PC-3 (cell line): Measurements from ENCODE around the gene GPR68. TPM values are rescaled to one million over a fixed set of nuclear protein-coding genes. Genes with fewer than 3 reads are reported as not detected.

Experiments
- ATAC-seq: fragments of 200-7000 bp; cut with Tn5 transposase; 2 replicates; pipeline ENCODE4 v1.9.1; 2020; ENCODE audit warnings: mild to moderate bottlenecking, moderate library complexity
- Bru-seq: library from RNA; stranded (reverse); fragments of 400-500 nt; gene quantifications from one replicate; lab custom pipeline; 2021; lab: Mats Ljungman, UMichigan
- BruChase-seq, 2 experiments: library from RNA; stranded (reverse); fragments of 400-500 nt; gene quantifications; one replicate each; lab custom pipeline; 2021; lab: Mats Ljungman, UMichigan
- BruUV-seq: library from RNA; stranded (reverse); fragments of 400-500 nt; replicated peaks from 2 replicates; lab custom pipeline; 2021; lab: Mats Ljungman, UMichigan
- CTCF ChIA-PET: fragments of 300-600 bp; sonication (Branson Sonifier 250); formaldehyde crosslinking; loops from one replicate; lab custom pipeline; 2022; ENCODE audit warnings: antibody characterized with exemption; lab: Charles Lee
- POLR2A ChIA-PET: fragments of 300-600 bp; sonication (Branson Sonifier 250); formaldehyde crosslinking; loops from one replicate; lab custom pipeline; 2022; ENCODE audit warnings: antibody characterized with exemption; ENCODE audit not compliant: unreplicated experiment; lab: Charles Lee
- DNase-seq: peaks from one replicate; pipeline ENCODE4 v3.0.0-alpha.2; 2015
- H2AFZ ChIP-seq: fragments of 300-600 bp; sonication (generic); 2 replicates; pipeline ENCODE4 v1.6.0; 2016; ENCODE audit warnings: antibody characterized with exemption, low read length
- H3F3A ChIP-seq: fragments of 300-600 bp; sonication (generic); one replicate; pipeline ENCODE4 v1.6.0; 2017; ENCODE audit warnings: antibody characterized with exemption, low read length, control low read depth, mild to moderate bottlenecking; ENCODE audit not compliant: unreplicated experiment
- H3K27ac ChIP-seq: fragments of 300-600 bp; sonication (generic); 2 replicates; pipeline ENCODE4 v1.5.1; 2016; ENCODE audit warnings: mild to moderate bottlenecking, low read length
- H3K27me3 ChIP-seq: fragments of 300-600 bp; sonication (generic); 2 replicates; pipeline ENCODE4 v1.6.1; 2016; ENCODE audit warnings: low read length, mixed read lengths
- H3K36me3 ChIP-seq: fragments of 300-600 bp; sonication (generic); 2 replicates; pipeline ENCODE4 v1.6.1; 2016; ENCODE audit warnings: low read depth, mixed run types, low read length, mixed read lengths
- H3K4me1 ChIP-seq: fragments of 300-600 bp; sonication (generic); 2 replicates; pipeline ENCODE4 v1.5.1; 2016; ENCODE audit warnings: low read length; ENCODE audit not compliant: insufficient read depth
- H3K4me2 ChIP-seq: fragments of 300-600 bp; sonication (generic); 2 replicates; pipeline ENCODE4 v1.6.0; 2016; ENCODE audit warnings: low read length
- H3K4me3 ChIP-seq: fragments of 300-600 bp; sonication (generic); 2 replicates; pipeline ENCODE4 v1.5.1; 2016; ENCODE audit warnings: mild to moderate bottlenecking, low read length, mixed read lengths
- H3K79me2 ChIP-seq: fragments of 300-600 bp; sonication (generic); 2 replicates; pipeline ENCODE4 v1.6.1; 2017; ENCODE audit warnings: low read length, mixed read lengths
- H3K9ac ChIP-seq: fragments of 300-600 bp; sonication (generic); 2 replicates; pipeline ENCODE4 v1.6.0; 2016; ENCODE audit warnings: mild to moderate bottlenecking, low read length
- H3K9me2 ChIP-seq: fragments of 300-600 bp; sonication (generic); replicated peaks from 2 replicates; pipeline ENCODE4 v1.6.1; 2016; ENCODE audit warnings: mixed run types, low read length, mixed read lengths
- H3K9me3 ChIP-seq: fragments of 300-600 bp; sonication (generic); 2 replicates; pipeline ENCODE4 v1.6.1; 2016; ENCODE audit warnings: low read length, mixed read lengths
- H4K20me1 ChIP-seq: fragments of 300-600 bp; sonication (generic); 2 replicates; pipeline ENCODE4 v1.6.1; 2016; ENCODE audit warnings: low read length, mixed read lengths
- CTCF ChIP-seq: fragments of 300-600 bp; sonication (generic); conservative IDR thresholded peaks from 2 replicates; pipeline ENCODE4 v1.5.1; 2017; ENCODE audit warnings: antibody characterized with exemption, low read depth, mild to moderate bottlenecking, low read length
- EZH2 ChIP-seq: fragments of 300-600 bp; sonication (generic); IDR thresholded peaks from one replicate; pipeline ENCODE4 v1.6.1; 2017; ENCODE audit warnings: antibody characterized with exemption, mild to moderate bottlenecking, low read length; ENCODE audit not compliant: unreplicated experiment
- EZH2phosphoT487 ChIP-seq: fragments of 300-600 bp; sonication (generic); IDR thresholded peaks from 2 replicates; pipeline ENCODE4 v1.6.1; 2018; ENCODE audit warnings: mild to moderate bottlenecking, antibody characterized with exemption, low read length, borderline replicate concordance
- intact Hi-C: fragments of 100-400 bp; cut with micrococcal nuclease; formaldehyde crosslinking; loops from 2 replicates; pipeline ENCODE4 v1.9.0; 2023
- long read RNA-seq: library from polyadenylated mRNA; unstranded; transcript quantifications from one replicate; pipeline ENCODE4 v2.0.0, GENCODE V29; 2021; ENCODE audit not compliant: unreplicated experiment
- total RNA-seq: library from RNA; depleted of rRNA; stranded (reverse); fragments of >200 nt; gene quantifications from 2 replicates; pipeline ENCODE4 v1.2.3, GENCODE V29; 2014; rRNA removed

The GPR68 gene, protein sequence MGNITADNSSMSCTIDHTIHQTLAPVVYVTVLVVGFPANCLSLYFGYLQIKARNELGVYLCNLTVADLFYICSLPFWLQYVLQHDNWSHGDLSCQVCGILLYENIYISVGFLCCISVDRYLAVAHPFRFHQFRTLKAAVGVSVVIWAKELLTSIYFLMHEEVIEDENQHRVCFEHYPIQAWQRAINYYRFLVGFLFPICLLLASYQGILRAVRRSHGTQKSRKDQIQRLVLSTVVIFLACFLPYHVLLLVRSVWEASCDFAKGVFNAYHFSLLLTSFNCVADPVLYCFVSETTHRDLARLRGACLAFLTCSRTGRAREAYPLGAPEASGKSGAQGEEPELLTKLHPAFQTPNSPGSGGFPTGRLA
- total RNA-seq (0.35 and 1.5 TPM in 2 replicates), Bru-seq, nascent RNA (percentile 19 among the genes with signal in this experiment), BruChase-seq, experiment 1, labeled RNA remaining after a 6-hour chase (percentile 32 among the genes with signal in this experiment), BruChase-seq, experiment 2, labeled RNA remaining after a 2-hour chase (percentile 28 among the genes with signal in this experiment)
- long read RNA-seq, partial matches to known transcripts = 1 of 1 reads
- long read RNA-seq, other reads (novel, unspliced or antisense) = 0 of 1 reads

DNA sequence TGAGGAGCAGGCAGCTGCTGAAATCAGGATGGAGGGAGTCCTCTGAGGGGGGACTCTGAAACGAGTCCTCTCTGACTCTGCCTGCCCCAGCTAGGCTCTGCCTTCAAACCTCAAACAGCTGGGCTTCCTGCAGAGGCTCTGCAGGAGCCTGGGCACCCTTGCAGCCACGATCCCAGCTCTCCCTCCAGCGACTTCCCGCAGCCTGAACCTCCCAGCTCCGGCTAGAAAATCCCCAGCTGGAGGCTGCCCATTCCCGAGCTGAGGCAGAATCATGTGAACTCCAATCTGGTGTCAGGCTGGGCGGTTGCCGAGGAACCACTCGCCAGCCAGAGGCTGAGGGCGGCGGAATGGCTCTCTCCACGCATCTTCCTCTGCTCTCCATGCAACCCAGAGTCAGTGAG, at the start of gene GPR68:
Gene GPR68 (minus strand): TSS at position 204 of the 401 bp plus-strand sequence. CDS start 9,654 bp downstream, outside the sequence.
- H4K20me1 ChIP-seq = no peaks in the 10 kb centered on the region
- CTCF ChIA-PET = no interaction called here

DNA sequence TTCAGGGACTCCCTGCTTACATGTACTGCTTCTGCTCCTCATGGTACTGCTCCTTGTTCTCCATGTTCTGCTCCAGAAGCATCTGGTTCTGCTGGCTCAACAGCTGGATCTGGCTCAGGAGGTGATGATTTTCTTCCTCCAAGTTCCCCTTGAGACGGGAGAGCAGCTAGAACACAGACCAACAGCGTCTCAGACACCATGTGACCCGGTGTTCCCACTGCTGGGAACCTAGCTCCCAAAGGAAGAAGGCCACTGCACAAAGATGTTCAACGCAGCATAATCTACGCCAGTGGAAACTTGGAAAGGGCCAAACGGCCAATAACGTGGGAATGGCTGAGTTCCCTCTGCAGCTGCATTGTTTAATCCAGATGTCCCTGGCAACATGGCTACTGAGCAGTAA, 49.6 kb upstream of the GPR68 start:
- Histone ChIP-seq H3K4me3 (no peak overlapping the region), H3K4me2 (no peak overlapping the region), H3K4me1 (peaks cover 3% of the 10 kb centered on the region), H3K27ac (no peak overlapping the region), H3K9ac (no peak overlapping the region), H3K27me3 (no peaks in the 10 kb centered on the region), H3K9me3 (no peaks in the 10 kb centered on the region), H3F3A (no peaks in the 10 kb centered on the region), H3K9me2 (no peaks in the 10 kb centered on the region), H4K20me1 (no peaks in the 10 kb centered on the region), H3K36me3 (peaks cover 7% of the 10 kb centered on the region; the same call in 1 of the 2 replicates), H3K79me2 (no peaks in the 10 kb centered on the region), H2AFZ (no peak overlapping the region)
- ChIA-PET CTCF (no interaction called here), POLR2A (no interaction called here)
- BruUV-seq = no TSS peak
- TF ChIP-seq EZH2 (no peak), EZH2phosphoT487 (no peak), CTCF (no peak)
- DNase-seq (no peak), ATAC-seq (no peak)
- intact Hi-C loops = no loop called here

More for the DNA sequence above, at the start of gene GPR68:
- POLR2A ChIA-PET = no interaction called here
- intact Hi-C loops = no loop called here
- no peak for TF ChIP-seq EZH2phosphoT487
- TF ChIP-seq EZH2 = no peak
- no peak for TF ChIP-seq CTCF
- no peaks in the 10 kb centered on the region for H3K36me3 ChIP-seq
- BruUV-seq = no TSS peak
- H3K4me3 ChIP-seq = no peak within 1 kb of the TSS
- peak within 1 kb of the TSS; percentile 37; the same call in 1 of the 2 replicates for H3K9ac ChIP-seq
- DNase-seq (no peak), ATAC-seq (no peak)
- peak within 1 kb of the TSS; percentile 69 for H3K27ac ChIP-seq
- no peaks in the 10 kb centered on the region for H3K9me3 ChIP-seq
- H3K9me2 ChIP-seq = no peaks in the 10 kb centered on the region
- H3K79me2 ChIP-seq = no peaks in the 10 kb centered on the region
- H3F3A ChIP-seq = no peaks in the 10 kb centered on the region
- H3K27me3 ChIP-seq = no peaks in the 10 kb centered on the region
- H3K4me1 ChIP-seq = peaks cover 12% of the 10 kb centered on the region; the same call in 1 of the 2 replicates
- 0 out of 2 replicates have a peak within 1 kb of the TSS, but pooled peaks have one; percentile 40 for H3K4me2 ChIP-seq
- H2AFZ ChIP-seq = no peak within 1 kb of the TSS
